Heart left ventricle (tissue), 13 donors: Measurements from ENCODE around the gene ZNRF2.

Experiments used
- POLR2A ChIP-seq, 2 donors: fragments of 450-650 bp; IDR thresholded peaks; one replicate each; pipeline ENCODE4 v1.6.1; 2017; ENCODE audit warnings: antibody characterized with exemption in 2 of 2, mild to moderate bottlenecking in 2 of 2, moderate library complexity in 2 of 2
- TF ChIP-seq, protein P1 (sequence below), 12 donors: fragments of 200-600 bp; sonication (generic) in 4 of 12; IDR thresholded peaks; one replicate each; pipeline versions ENCODE4 v1.5.0 to v1.8.0; 2018 to 2022; ENCODE audit warnings: antibody characterized with exemption in 12 of 12, mild to moderate bottlenecking in 5 of 12
- donor health status: ischemic (EF 13 %, LVEDD 7.1; RV severe dilation, severe dysfunction).
- donor health status: DM: no; HTN: yes; CAD: no.
- donor health status: DM: no; HTN: no; CAD: no.
- donor health status: ischemic (EF 25% LVEDD 6.9; RV normal size, moderate dysfunction).
- donor health status: ischemic (EF 25% LVEDD 5.7; RV mildly dilated, moderate dysfunction).
- donor health status: ischemic (EF 35%, LVEDD 5.7; RV mildly dilated, moderate dysfunction).
- donor health status: nonischemic (EF 11% LVEDD 7.7; RV severe dilation, severe dysfunction).
- donor health status: DM: yes; HTN: yes; CAD: no.
- donor health status: PGD.
- donor health status: ischemic (EF 29% LVEDD 5.4; RV normal size, mild dysfunction).
- donor health status: nonischemic (EF 23%, LVEDD 6.1; RV moderate dilation, normal function).

DNA sequence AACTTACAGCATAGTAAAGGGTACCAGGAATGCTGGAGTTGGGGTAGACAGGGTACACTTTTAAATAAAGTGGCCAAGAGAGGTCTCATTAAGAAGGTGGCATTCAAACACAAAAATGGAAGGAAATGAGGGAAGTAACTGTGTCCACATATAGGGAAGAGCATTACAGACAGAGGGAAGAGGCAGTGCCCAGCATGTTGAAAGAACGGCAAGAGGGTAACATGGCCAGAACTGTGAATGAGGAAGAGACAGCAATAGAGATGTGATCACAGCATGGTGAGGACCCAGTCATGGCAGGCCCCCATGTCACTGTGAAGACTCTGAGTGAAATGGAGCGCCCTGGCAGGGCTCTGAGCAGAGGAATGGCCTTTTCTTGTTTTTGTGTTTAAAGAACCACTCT lies 35.1 kb upstream of the ZNRF2 start:
- TF ChIP-seq POLR2A (IDR thresholded peaks at IDR 0.05), result no peak
- TF ChIP-seq, protein P1, sequence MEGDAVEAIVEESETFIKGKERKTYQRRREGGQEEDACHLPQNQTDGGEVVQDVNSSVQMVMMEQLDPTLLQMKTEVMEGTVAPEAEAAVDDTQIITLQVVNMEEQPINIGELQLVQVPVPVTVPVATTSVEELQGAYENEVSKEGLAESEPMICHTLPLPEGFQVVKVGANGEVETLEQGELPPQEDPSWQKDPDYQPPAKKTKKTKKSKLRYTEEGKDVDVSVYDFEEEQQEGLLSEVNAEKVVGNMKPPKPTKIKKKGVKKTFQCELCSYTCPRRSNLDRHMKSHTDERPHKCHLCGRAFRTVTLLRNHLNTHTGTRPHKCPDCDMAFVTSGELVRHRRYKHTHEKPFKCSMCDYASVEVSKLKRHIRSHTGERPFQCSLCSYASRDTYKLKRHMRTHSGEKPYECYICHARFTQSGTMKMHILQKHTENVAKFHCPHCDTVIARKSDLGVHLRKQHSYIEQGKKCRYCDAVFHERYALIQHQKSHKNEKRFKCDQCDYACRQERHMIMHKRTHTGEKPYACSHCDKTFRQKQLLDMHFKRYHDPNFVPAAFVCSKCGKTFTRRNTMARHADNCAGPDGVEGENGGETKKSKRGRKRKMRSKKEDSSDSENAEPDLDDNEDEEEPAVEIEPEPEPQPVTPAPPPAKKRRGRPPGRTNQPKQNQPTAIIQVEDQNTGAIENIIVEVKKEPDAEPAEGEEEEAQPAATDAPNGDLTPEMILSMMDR (IDR thresholded peaks at IDR 0.05), result no peak
